Measurements from ENCODE around the gene NDUFS6. TPM values are rescaled to one million over a fixed set of nuclear protein-coding genes. Genes with fewer than 3 reads are reported as not detected.

NDUFS6 gene
- total and polyA plus RNA-seq, 2 of the 8 experiments (the other 6 are each of a cell fraction or from before 2014, with no cell fraction given): 72.7 to 191 TPM

DNA sequence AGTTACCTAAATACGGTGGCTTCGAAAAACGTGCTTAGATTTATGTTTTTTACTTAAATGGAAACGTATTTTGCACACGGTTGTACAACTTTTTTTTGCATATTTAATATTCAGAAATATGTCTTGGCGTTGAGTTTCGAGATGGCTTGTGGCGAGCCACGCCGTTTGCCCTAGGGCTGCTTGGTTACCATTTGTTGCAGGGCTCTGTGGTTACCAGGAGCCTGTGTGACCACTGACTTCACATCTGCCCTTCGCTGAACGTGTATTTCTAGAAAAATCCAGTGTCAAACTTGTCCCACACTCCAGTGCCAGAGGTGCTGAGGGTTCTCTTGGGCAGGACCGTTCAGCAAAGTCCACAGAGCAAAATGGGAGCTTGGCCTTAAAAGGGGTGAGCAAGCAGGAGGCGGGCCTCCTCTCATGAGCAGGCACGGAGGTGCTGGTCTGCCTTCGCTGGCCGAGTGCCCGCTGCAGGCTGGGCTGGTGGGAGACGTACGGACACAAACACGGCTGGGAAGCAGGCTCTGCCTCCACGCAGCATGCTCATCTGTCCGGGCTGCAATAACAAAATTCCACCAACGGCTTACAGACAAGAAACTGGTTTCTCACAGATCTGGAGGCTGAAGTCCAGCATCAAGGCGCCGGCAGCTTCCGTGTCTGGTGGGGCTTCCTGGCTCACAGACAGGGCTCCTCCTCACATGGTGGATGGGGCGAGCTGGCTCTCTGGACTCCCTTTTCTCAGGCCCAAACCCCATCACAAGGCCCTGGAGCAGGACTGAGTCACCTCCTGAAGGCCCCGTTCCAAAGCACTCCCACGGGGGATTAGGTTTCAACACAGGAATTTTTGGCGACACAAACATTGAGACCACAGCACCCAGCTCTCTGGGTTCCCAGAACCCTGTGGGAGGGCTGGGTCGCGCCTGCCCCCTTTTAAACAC, 7.0 kb upstream of the NDUFS6 start (continued):
- TF ChIP-seq CHD1 (IDR thresholded peaks at IDR 0.05; ENCODE audit: low read depth, low read length): no peak
- no peak for TF ChIP-seq RNF2 (IDR thresholded peaks at IDR 0.05; ENCODE audit: borderline replicate concordance, low read depth, low read length, missing control alignments, poor library complexity, severe bottlenecking)
- no peak for TF ChIP-seq KDM4A (IDR thresholded peaks at IDR 0.05; ENCODE audit: low read depth, low read length, severe bottlenecking)
- no peak for TF ChIP-seq EGR1 (IDR thresholded peaks at IDR 0.05; ENCODE audit: borderline replicate concordance, low read depth, low read length)
- TF ChIP-seq TBP (IDR thresholded peaks at IDR 0.05; ENCODE audit: low read depth, low read length): no peak
- TF ChIP-seq SUZ12 (IDR thresholded peaks at IDR 0.05; ENCODE audit: low read length): no peak
- no peak for TF ChIP-seq PHF8 (conservative IDR thresholded peaks at IDR 0.05; ENCODE audit: low read depth, low read length)
